HG02981 (cell line): ENCODE results near the gene CPNE5.
"Not testable (repeated sequence)": the region's sequence is repeated elsewhere in the genome, so short reads cannot be mapped to it uniquely, and the experiment has no call there.

Experiments
- ATAC-seq: cut with Tn5 transposase; IDR thresholded peaks from one replicate; pipeline ENCODE4 v1.9.1; 2021; ENCODE audit warnings: mild to moderate bottlenecking, moderate library complexity; ENCODE audit not compliant: unreplicated experiment

CPNE5 gene

DNA sequence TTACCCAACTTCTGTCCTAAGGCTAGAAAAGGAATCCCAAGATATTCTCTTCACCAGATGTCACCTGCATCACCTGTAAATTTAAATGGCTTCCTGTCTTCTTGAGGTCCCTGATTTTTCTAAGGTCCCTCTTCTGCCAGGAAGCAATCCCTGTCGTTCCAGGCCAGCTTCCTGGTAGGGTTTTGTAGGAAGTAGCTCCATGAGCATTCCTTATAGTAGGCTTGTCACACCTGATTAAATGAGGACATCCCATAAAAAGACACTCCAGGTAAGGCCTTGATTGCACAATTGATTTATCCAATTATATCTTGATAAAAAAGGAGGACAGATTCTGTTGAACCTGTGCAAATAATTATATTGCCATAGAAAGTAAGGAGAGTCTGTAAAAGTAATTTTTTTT lies 132.9 kb downstream of the CPNE5 start:
- ATAC-seq: no peak

DNA sequence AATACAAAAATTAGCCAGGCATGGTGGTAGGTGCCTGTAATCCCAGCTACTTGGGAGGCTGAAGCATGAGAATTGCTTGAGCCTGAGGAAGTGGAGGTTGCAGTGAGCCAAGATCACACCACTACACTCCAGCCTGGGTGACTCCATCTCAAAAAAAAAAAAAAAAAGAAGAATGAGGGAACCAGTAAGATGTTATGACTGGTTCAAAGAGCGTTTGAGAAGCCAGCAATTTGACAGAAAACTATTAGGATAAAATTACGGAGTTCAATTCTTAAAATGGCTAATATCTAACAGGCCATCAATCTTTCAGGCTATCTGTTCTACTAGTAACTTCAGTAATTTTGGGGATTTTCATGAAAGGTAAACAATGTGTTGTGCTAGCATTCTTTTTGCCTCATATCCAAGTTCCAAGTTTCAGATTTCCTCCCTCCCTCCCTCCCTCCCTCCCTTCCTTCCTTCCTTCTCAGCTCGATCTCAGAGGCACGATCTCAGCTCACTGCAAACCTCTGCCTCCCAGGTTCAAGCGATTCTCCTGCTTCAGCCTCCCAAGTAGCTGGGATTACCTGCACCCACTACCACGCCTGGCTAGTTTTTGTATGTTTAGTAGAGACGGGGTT lies 134.2 kb downstream of the CPNE5 start:
- not testable (repeated sequence) for ATAC-seq

DNA sequence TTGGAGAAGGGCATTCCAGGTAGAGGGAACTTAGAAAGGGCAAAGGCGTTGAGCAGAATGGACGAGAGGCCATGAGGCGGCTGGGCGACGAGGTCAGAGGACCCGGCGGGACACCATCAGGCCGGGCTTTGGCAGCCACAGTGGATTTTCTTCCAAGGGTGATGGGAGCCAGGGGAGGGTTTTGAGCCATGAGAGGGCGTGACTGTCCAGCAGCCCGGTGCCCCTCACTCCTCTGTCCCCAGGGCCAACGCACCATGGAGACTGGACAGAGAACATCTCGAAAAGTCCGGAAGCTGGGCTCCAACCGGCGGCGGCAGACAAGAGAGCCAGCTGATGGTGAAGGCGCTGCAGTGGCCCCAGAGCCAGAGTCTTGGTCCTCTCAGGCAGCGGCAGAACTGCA lies 135.3 kb downstream of the CPNE5 start:
- no peak for ATAC-seq

DNA sequence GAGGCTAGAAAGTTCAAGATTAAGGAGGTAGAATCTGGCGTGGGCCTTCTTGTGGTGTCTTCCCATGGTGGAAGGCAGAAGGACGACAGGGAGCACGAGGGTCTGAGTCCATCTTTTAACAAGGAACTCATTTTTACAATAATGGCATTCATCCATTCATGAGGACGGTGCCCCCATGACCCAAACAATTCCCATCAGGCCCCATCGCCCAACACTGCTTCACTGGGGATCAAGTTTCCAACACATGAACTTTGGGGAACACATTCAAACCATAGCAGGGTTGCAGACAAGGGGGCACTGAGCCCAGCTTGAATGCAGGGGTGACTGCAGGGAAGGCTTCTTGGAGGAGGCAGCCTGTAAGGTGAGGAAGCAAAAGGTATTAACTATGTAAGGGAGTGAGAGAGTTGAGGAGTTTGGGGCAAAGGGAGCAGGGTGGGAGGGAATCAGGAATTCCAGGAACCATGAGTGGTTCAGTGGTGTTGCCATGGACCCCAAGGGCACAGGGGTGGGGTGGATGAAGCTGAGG lies 136.1 kb downstream of the CPNE5 start:
- no peak for ATAC-seq

DNA sequence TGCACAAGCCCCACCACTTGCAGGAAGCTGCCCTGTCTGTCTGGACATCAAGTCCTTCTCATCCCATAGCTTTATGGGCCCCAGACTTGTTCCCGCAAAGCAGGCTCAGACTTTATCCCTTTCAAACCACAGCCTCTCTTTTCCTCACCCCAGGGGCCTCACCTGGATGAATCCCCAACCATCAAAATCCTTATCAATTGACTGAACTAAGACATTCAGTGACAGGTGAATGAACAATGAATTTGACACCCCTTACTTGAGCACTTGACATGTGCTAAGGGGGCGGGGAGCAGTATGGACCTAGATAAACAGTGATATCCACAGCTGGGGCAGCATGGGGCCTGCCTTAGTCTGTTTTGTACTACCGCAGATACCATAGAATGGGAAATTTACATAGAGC lies 136.6 kb downstream of the CPNE5 start:
- ATAC-seq: no peak

DNA sequence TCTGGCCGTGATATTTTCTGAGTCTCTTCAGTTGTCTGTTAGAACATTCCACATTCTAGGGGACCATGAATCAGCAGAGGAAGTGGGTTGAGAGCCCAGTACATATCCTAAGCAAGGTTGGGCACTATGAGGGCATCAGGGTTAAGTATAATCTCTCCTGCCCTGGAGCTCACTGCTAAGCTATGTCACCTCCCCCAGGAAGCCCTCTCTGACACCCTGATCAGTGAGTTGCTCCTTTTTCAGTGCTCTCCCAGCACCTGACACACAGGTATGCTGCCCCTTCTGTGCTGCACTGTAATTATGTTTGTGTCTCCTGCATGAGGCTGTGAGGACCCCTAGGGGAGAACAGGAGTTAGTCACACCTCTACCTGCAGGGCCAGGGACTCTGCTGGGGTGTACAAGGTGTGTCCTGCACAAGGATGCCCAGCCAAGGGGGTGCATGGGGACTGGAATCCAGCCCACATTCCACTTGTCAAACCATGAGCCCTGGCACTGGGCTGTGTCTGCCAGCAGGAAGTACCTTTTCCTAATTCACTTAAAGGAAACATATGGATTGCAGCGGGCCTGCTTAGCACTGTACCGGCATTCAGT lies 137.7 kb downstream of the CPNE5 start:
- ATAC-seq: no peak

DNA sequence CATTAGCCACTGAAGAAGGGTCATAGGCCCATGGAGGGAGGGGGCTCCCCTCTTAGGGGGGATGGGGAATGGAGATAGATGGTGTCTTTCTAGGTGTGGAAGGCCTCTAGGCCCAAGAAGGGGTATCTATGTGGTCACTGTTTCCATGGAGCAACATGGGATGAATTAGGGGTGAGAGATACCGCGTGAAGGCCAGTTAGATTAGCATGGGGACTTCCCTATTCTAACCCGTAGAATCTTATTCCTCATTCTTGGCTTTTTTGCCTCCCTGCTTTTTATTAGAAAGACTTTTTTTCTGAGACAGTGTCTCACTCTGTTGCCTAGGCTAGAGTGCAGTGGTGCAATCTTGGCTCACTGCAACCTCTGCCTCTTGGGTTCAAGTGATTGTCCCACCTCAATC lies 138.4 kb downstream of the CPNE5 start:
- ATAC-seq: no peak

DNA sequence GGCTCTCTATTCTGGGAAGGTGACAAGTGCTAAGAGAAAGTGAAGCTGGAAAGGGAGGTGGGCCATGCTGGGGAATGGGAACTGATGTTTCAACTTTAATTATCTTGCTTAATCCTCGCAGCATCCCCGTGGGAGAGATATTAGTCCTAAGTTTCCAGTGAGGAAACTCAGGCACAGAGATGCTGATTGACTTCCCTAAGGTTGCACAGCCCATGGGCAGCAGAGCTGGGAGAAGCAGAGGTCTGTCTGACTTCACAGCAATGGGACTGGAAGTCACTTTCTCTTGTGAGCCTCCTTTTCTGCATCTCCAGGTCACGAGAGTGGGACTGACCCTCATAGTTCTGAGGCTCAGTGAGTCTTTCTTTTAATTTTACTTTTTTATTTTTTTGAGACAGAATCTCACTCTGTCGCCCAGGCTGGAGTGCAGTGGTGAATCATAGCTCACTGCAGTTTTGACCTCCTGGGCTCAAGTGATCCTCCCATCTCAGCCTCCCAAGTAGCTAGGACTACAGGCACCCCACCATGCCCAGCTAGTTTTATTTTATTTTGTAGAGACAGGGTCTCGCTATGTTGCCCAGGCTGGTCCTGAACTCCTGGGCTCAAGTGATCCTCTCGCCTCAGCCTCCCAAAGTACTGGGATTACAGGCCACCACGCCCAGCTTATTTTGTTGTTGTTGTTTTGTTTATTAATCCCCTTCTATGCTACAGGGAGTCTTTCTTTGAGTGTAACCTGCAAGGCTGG lies 139.0 kb downstream of the CPNE5 start:
- no peak for ATAC-seq

DNA sequence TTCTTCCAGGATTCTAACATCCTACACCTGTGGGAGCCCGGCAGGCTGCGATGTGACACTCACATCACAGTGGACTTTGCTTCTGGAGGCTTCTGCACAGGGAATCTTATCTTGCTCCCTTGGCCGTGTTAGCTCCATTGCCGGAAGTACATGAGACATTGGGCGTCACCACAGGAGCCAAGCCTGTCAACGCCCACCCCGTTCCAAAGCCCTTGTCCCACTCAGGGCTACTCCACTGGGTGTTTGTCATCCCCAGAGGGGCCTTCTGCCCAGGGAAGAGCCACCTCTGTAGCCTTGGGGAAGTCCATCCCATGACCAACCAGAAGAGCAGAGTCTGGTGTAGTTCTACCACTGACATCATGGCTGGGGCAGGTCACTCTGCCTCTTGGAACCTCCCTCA lies 139.9 kb downstream of the CPNE5 start:
- no peak for ATAC-seq

DNA sequence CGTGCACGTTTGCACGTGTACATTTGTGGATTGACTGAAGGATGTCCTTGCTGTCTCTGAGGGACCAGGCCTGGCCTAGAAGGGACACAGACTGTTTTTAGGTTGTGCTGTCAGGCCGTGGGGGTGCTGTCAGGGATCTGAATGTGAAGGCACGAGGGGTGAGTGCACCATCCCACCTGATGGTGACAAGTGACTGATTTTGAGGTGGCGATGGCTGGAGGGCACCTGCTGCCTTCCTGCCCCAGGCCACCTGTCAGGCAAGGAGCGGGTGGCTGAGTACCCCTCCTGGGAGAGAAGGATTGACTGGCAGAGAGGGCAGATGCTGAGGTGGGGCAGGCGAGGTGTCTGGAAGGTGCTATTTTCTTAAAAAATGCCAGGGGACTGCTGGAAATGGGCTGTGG lies 140.4 kb downstream of the CPNE5 start:
- no peak for ATAC-seq

DNA sequence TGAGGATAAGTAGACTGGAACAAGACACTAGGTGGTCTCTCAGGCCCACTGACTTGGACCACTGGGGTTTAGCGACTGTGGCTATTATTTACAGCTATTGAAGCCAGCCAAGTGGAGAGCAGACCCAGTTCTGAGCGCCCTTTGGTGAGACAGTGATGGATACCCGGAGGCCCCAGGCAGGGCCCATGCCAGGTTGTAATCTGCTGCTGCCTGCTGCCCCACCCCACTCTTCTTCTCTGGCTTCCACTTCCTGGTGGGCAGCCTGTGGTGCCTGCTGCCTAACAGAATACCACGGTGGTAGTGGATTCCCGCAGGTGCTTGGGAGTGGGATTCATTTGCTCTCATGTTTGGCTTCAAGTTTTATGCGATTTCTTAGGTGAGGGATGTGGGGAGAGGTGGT lies 141.0 kb downstream of the CPNE5 start:
- ATAC-seq: no peak

DNA sequence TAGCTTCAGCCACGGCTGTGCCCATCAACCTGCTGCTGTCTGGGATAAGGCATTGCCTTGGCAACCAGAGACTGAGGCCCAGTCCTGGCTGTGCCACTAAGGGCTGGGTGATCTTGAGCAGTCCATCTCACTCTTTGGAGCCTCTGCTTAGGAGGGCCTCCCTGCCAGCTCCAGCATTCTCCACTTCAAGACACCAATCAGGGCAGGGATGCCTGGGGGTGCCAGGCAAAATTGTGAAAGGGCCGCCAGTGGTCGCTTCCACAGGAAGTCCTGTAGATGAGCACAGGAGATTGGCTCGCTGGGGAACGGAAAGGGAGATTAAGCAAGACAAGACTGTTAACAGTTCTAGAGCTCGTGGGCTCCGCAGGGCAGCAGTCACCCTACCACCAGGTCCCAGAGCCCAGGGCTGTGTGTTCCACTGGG lies 141.8 kb downstream of the CPNE5 start, which contains the start of gene RAB44:
TSS of gene RAB44 (plus strand) at position 346 of the 423 bp plus-strand sequence. CDS start 6,410 bp downstream, outside the sequence.
- no peak for ATAC-seq

DNA sequence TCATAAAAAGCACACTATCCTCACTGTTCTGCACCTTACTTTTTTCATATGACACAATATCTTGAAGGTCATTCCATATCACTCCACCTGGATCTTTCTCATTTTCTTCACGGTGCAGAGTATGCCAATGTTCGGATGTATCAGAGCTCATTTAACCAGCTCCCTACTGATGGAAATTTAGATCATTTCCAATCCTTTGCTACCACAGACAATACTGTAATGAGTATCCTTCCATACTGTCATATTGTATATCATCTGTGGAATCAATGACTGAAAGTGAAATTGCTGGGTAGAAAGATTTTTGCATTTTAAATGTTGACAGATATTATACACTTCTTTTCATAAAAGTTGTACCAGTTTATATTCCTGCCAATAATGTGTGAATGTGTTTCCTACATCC lies 143.8 kb downstream of the CPNE5 start:
- ATAC-seq: no peak

DNA sequence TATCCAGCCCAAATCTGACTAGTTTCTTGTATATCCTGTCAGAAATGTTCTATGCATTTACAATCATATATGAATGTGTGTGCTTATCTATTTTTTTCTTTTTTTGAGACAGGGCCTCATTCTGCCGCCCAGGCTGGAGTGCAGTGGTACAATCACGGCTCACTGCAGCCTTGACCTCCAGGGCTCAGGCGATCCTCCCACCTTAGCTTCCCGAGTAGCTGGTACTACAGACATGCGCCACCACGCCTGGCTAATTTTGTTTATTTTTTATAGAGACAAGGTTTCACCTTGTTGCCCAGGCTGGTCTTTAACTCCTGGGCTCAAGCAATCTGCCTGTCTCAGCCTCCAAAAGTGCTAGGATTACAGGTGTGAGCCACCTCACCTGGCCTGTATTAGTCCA lies 144.6 kb downstream of the CPNE5 start:
- ATAC-seq: no peak

DNA sequence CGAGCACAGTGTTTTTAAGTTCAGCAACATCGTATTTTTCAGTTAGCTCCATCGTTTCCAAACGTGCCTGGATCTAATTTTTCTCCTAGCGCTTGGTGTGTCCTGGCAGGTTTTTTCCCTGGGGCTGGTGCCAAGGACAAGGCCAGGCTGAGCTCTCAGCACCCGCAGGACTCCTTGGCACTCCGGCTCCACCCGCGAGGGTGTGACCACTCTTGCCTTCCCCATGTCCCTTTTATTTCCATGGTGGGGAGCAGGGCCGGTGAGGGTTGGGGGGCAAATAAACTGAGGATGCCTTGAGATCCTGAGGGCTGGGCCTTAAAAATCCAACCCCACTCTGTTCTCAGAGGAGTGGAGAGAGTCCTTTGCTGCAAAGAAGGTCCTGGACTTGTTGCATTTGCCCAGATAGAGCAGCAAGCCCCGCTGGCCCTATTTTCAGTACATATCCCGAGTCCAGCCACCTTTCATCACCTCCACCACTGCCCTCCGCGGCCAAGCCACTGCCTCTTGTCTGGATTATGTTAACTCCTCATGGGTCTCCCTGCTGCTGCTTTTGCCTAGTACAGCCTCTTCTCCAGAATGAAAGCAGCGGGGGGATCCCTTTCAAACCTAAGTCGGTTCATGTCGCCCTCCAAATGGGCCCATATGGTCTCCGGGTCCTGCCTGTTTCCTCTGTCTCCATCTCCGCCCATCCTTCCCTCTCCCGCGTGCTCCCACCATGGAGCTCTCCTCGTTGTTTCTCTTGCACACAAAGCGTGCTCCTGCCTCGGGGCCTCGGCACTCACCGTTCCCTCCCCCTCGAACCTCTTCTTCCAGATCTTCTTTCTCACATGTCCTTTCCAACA lies 146.2 kb downstream of the CPNE5 start:
- no peak for ATAC-seq

DNA sequence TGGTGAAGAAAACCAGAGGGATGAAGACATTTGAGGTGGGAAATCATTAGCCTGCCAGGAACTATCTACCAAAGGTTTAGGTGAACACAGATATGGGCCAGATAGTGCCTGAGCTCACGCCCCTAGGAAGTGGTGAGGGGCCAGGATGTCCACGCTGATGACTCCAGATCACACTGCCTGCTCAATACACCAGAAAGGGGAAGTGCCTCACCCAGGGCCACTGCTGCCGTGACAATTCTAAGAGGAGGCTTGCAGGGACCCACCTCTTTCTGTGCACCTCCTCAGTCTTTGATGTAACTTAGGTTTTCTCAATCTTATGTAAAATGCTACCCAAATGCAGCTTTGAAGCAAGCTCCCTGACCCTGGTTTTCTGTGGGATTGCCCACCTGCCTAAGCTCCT lies 147.0 kb downstream of the CPNE5 start:
- peak; percentile 62 for ATAC-seq

DNA sequence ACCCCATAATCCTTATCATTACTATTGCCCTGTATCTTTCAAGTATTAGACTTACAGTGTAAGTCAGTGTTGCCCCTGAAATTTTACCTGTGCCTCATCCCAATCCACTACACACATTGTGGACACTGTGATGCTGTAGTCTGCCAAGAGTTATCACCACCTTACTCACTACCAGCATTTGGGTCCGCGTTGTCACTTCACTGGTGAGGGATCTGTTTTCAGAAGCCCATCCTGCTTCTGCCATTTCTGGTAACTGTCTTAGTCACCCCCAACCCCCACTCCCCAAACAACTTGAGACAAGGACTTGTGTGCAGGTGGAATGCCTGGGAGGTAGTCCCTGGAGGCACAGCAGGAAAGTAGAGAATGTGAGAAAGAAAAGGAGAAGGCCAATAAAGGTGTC lies 147.6 kb downstream of the CPNE5 start:
- no peak for ATAC-seq

DNA sequence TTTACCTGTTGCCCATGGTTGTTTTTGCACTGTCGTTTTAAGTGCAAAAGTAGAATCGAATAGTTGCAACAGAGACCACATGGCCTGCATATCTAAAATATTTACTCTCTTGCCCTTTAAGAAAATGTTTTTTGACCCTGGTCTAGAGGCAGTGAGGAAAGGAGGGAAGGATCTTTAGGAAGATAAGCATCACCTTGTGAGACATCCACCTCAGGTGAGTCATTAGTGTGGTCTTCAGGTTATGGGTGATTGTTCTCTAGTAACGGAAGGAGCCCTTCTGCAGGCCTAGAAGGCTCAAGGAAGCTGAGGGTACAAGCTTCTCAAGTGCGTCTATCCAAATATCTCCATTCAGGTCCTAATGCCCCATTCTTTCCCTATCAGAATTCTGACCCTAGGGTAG lies 148.2 kb downstream of the CPNE5 start:
- ATAC-seq: no peak
